Adrenal gland (tissue), 5 donors: Measurements from ENCODE around the gene HELT.

Experiments
- CTCF ChIP-seq, 6 experiments: fragments of 450-650 bp in 4 of 6; fragments of 200-600 bp in 2 of 6; sonication (generic) in 1 of 6; IDR thresholded peaks; 1 replicate in 5 of 6; 2 replicates in 1 of 6; pipeline versions ENCODE4 v1.5.1 to v1.8.0; 2016 to 2021; ENCODE audit warnings: antibody characterized with exemption in 6 of 6, mild to moderate bottlenecking in 2 of 6, moderate library complexity in 1 of 6
- POLR2A ChIP-seq, 2 donors: fragments of 450-650 bp; IDR thresholded peaks; one replicate each; pipeline ENCODE4 v1.6.1; 2017; ENCODE audit warnings: antibody characterized with exemption in 2 of 2, mild to moderate bottlenecking in 2 of 2, moderate library complexity in 1 of 2
- donor health status: DM: no; HTN: no; CAD: no.

- no peak for TF ChIP-seq CTCF (IDR thresholded peaks at IDR 0.05)
- TF ChIP-seq POLR2A (IDR thresholded peaks at IDR 0.05) = no peak
Measured at GRCh38 chr4:184991860-184992259, 26.4 kb upstream of the HELT start.
